GM12874 (cell line): ENCODE results near the gene RNF220.

ENCODE experiments used
- TF ChIP-seq, protein P1 (sequence below): IDR thresholded peaks from 2 replicates; pipeline ENCODE4 v1.5.1; 2011; ENCODE audit warnings: low read depth, mild to moderate bottlenecking, control low read depth, low read length, moderate library complexity; ENCODE audit not compliant: insufficient read depth

RNF220 gene

DNA sequence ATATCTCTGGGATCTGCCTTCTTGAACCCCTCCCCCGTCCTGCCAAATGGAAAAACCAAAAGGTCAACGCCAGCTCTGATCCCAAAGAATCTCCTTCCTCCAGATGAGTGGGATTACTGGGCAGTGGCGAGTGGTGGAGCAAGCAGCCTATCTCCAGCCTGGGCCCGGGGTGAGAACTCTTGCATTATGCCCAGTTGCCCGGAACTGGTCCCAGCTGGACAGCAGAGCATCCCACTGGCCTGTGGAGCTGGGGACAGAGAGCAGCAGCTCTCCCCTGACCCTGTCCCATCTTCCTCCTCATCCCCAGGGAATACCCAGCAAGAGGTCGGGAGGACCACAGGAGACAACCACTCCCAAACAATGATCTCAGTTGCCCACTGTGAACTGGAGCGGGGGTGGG is 138.7 kb downstream of the RNF220 start:
- TF ChIP-seq, protein P1, sequence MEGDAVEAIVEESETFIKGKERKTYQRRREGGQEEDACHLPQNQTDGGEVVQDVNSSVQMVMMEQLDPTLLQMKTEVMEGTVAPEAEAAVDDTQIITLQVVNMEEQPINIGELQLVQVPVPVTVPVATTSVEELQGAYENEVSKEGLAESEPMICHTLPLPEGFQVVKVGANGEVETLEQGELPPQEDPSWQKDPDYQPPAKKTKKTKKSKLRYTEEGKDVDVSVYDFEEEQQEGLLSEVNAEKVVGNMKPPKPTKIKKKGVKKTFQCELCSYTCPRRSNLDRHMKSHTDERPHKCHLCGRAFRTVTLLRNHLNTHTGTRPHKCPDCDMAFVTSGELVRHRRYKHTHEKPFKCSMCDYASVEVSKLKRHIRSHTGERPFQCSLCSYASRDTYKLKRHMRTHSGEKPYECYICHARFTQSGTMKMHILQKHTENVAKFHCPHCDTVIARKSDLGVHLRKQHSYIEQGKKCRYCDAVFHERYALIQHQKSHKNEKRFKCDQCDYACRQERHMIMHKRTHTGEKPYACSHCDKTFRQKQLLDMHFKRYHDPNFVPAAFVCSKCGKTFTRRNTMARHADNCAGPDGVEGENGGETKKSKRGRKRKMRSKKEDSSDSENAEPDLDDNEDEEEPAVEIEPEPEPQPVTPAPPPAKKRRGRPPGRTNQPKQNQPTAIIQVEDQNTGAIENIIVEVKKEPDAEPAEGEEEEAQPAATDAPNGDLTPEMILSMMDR: no peak

DNA sequence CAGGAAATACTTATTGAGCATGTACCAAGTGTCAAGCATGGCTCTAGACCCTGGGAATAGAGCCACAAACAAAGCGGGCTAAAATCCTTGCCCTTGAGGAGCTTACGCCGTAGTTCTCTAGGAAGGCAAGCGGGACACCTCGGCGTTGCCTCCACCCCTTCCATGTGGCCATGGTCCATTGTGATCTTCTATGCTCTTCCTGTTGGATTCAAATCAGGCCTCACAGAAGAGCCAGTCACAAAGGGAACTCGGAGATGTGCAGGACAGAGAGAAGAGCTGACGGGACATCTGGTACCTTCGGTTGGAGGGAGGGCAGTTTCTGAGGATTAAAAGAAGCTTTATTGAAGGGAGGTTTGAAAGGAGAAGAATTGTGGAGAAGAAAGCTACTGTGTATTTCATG is 139.9 kb downstream of the RNF220 start:
- TF ChIP-seq, protein P1: no peak

DNA sequence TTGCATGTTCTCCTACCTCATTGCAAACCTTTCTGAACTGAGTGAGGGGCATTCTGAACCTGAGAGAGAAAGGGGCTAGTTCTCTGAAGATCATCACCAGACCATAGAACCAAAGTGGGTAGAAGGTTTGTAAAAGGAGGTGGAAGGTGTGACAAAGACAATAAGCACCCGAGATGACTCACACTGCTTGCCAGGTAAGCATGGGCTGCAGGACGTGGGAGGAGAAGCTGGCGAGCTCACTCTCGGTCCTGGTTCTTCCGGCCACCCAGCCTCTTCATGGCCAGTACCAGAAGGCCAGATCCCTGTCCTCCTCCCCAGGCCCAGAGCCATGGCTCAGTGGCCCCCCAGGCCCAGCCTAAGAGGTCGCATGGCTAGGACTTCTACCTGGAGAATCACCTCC is 140.9 kb downstream of the RNF220 start:
- TF ChIP-seq, protein P1: no peak

DNA sequence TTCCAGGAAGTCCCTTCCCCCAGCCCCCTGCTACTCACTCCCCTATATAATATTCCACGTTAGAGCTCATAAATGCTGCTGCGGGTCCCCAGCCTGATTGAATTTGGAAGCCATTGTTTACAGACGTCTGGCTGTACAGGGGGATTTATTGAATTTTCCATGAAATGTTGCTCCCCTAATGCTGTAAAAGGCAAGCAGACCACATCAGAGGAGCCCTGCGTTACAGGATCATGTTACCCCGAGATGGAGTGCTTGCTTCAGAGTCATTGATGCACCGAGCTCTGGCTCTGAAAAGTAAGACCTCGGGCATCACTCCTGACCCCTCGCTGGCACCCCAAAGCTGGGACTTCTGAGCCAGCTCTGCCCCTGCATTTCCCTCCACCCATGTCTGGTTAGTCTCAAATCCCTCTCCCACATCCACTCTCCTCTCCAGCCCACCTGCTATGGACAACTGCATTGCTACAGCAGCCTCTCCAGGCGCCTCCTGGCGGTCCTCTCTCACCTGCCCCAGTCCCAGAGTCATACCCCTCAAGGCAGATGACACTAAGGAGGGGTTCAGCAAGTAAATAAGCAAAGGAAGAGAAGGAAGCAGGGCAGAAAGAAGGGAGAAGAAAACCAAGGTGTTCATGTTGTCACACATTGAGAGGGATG is 141.5 kb downstream of the RNF220 start:
- TF ChIP-seq, protein P1: no peak

DNA sequence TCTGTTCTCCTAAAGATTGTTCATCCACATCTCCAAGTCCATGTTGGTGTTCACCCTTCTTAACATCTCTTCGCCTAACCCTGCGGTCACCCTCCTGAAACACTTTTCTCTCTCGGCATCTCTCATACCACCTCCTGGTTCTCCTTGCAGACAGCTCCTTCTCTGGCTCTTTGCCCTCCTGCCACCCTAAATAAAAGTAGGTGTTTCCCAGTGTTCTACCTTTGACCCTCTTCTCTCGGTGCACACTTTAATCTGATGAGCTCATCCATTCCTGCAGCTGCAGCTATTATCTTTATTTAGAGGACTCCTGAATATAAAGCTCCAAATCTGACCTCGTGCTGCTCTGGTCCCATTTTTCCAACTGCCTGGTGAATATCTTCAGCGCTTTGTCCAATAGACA is 142.3 kb downstream of the RNF220 start:
- TF ChIP-seq, protein P1: no peak

DNA sequence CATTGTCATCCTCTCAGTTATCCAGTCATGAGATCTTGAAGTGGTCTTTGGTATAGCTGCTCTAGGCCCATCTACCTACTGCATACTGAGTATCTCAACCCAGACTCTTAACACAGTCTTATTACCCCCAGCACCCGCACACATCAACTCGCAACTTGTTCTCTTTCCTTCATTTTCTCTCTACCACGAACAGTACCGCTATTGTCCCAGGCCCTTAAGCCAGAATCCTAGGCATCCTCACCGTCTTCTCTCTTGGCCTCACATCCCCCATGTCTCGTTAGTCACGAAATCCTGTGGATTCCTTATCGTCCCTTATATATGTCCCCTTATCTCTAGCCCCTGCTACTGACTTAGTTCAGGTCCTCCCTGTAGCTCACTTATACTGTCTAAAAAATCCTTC is 142.8 kb downstream of the RNF220 start:
- TF ChIP-seq, protein P1: no peak

DNA sequence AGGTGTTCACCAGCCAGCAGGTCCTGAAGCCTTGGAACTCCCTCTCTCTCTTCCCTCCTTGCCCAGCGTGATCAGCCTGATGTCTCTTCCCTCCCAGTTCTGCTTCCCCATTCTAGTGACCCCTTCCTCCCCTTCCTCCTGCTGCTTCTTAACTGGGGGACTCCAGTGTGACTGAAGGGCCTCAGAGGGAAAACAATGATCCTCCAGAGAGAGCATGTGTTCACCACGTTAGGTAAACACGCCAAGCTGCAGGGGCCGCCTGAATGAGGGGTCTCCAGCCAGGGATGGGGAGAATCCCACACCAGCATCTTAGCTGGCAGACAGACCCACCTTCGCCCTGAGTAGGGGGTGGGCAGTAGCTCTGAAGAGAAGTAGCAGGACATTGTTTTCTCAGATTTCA is 144.5 kb downstream of the RNF220 start:
- TF ChIP-seq, protein P1: no peak
